ENCODE measurements around the gene RBPJ. TPM values are rescaled to one million over a fixed set of nuclear protein-coding genes. Genes with fewer than 3 reads are reported as not detected.
"Not testable (repeated sequence)": the region's sequence is repeated elsewhere in the genome, so short reads cannot be mapped to it uniquely, and the experiment has no call there.

The RBPJ gene
- polyA plus RNA-seq, 4 donors: 13.0 to 50.6 (median 17.8) TPM

- no peaks in the 10 kb centered on the region for H3K27me3 ChIP-seq (ENCODE audit: control insufficient read depth in 3 of 3, insufficient read depth in 3 of 3, low read length in 3 of 3)
- FAIRE-seq (no peak), DNase-seq (no peak)
- no peak overlapping the region for H3K4me3 ChIP-seq (ENCODE audit: low read depth in 1 of 3, low read length in 3 of 3)
- H3K4me1 ChIP-seq (ENCODE audit: control insufficient read depth in 3 of 3, insufficient read depth in 2 of 3, low read depth in 1 of 3, low read length in 2 of 3): peaks cover 0 to 3% (median 0%) of the 10 kb centered on the region in 3 donors
- no peaks in the 10 kb centered on the region for H3K9me3 ChIP-seq (ENCODE audit: control insufficient read depth in 2 of 2, insufficient read depth in 1 of 2, low read depth in 1 of 2, low read length in 1 of 2)
- peaks cover 0 to 2% (median 0%) of the 10 kb centered on the region in 3 donors for H3K36me3 ChIP-seq (ENCODE audit: control insufficient read depth in 3 of 3, insufficient read depth in 2 of 3, low read depth in 1 of 3, low read length in 3 of 3)
- 89 to 95% (median 94%) methylated on average over 7 of the region's 7 CpGs for WGBS, 3 donors
- H3K27ac ChIP-seq (ENCODE audit: low read depth in 1 of 3, low read length in 2 of 3): no peak overlapping the region
Measured at GRCh38 chr4:26354491-26354890, 33.7 kb downstream of the RBPJ start.

- H3K9me3 ChIP-seq (ENCODE audit: control insufficient read depth in 2 of 2, insufficient read depth in 1 of 2, low read depth in 1 of 2, low read length in 1 of 2): no peaks in the 10 kb centered on the region
- peaks cover 0 to 2% (median 0%) of the 10 kb centered on the region in 3 donors for H3K36me3 ChIP-seq (ENCODE audit: control insufficient read depth in 3 of 3, insufficient read depth in 2 of 3, low read depth in 1 of 3, low read length in 3 of 3)
- no peaks in the 10 kb centered on the region for H3K27me3 ChIP-seq (ENCODE audit: control insufficient read depth in 3 of 3, insufficient read depth in 3 of 3, low read length in 3 of 3)
- peaks cover 0 to 3% (median 0%) of the 10 kb centered on the region in 3 donors for H3K4me1 ChIP-seq (ENCODE audit: control insufficient read depth in 3 of 3, insufficient read depth in 2 of 3, low read depth in 1 of 3, low read length in 2 of 3)
- 28 to 66% (median 45%) methylated on average over 1 of the region's 1 CpG for WGBS, 3 donors
- H3K4me3 ChIP-seq (ENCODE audit: low read depth in 1 of 3, low read length in 3 of 3): no peak overlapping the region
- no peak overlapping the region for H3K27ac ChIP-seq (ENCODE audit: low read depth in 1 of 3, low read length in 2 of 3)
- FAIRE-seq (no peak), DNase-seq (no peak)
Measured at GRCh38 chr4:26355392-26356052, 34.7 kb downstream of the RBPJ start.

- WGBS, 3 donors: 51 to 81% (median 55%) methylated on average over 2 of the region's 2 CpGs
- DNase-seq (no peak), FAIRE-seq (no peak)
- Histone ChIP-seq H3K4me3 (ENCODE audit: low read depth in 1 of 3, low read length in 3 of 3) (no peak overlapping the region), H3K36me3 (ENCODE audit: control insufficient read depth in 3 of 3, insufficient read depth in 2 of 3, low read depth in 1 of 3, low read length in 3 of 3) (peaks cover 0 to 2% (median 0%) of the 10 kb centered on the region in 3 donors), H3K9me3 (ENCODE audit: control insufficient read depth in 2 of 2, insufficient read depth in 1 of 2, low read depth in 1 of 2, low read length in 1 of 2) (no peaks in the 10 kb centered on the region), H3K4me1 (ENCODE audit: control insufficient read depth in 3 of 3, insufficient read depth in 2 of 3, low read depth in 1 of 3, low read length in 2 of 3) (peaks cover 0 to 6% (median 3%) of the 10 kb centered on the region in 3 donors), H3K27me3 (ENCODE audit: control insufficient read depth in 3 of 3, insufficient read depth in 3 of 3, low read length in 3 of 3) (no peaks in the 10 kb centered on the region), H3K27ac (ENCODE audit: low read depth in 1 of 3, low read length in 2 of 3) (no peak overlapping the region)
Measured at GRCh38 chr4:26356081-26356501, 35.3 kb downstream of the RBPJ start.

GRCh38 chr4:26359521-26359920 lies 38.7 kb downstream of the RBPJ start:
- H3K9me3 ChIP-seq (ENCODE audit: control insufficient read depth in 2 of 2, insufficient read depth in 1 of 2, low read depth in 1 of 2, low read length in 1 of 2); H3K36me3 ChIP-seq (ENCODE audit: control insufficient read depth in 3 of 3, insufficient read depth in 2 of 3, low read depth in 1 of 3, low read length in 3 of 3); H3K27me3 ChIP-seq (ENCODE audit: control insufficient read depth in 3 of 3, insufficient read depth in 3 of 3, low read length in 3 of 3); FAIRE-seq; H3K4me1 ChIP-seq (ENCODE audit: control insufficient read depth in 3 of 3, insufficient read depth in 2 of 3, low read depth in 1 of 3, low read length in 2 of 3); DNase-seq; H3K27ac ChIP-seq (ENCODE audit: low read depth in 1 of 3, low read length in 2 of 3): not testable (repeated sequence)
- 53 to 81% (median 68%) methylated on average over 30 to 32 of the region's 32 CpGs for WGBS, 3 donors
- peak overlapping the region in 1 of 3 donors; percentile 26 for H3K4me3 ChIP-seq (ENCODE audit: low read depth in 1 of 3, low read length in 3 of 3)

- no peak overlapping the region for H3K4me3 ChIP-seq (ENCODE audit: low read depth in 1 of 3, low read length in 3 of 3)
- FAIRE-seq (no peak), DNase-seq (no peak)
- peaks cover 0 to 2% (median 0%) of the 10 kb centered on the region in 3 donors for H3K36me3 ChIP-seq (ENCODE audit: control insufficient read depth in 3 of 3, insufficient read depth in 2 of 3, low read depth in 1 of 3, low read length in 3 of 3)
- 92 to 96% (median 94%) methylated on average over 4 of the region's 4 CpGs for WGBS, 3 donors
- no peaks in the 10 kb centered on the region for H3K27me3 ChIP-seq (ENCODE audit: control insufficient read depth in 3 of 3, insufficient read depth in 3 of 3, low read length in 3 of 3)
- H3K27ac ChIP-seq (ENCODE audit: low read depth in 1 of 3, low read length in 2 of 3): no peak overlapping the region
- H3K4me1 ChIP-seq (ENCODE audit: control insufficient read depth in 3 of 3, insufficient read depth in 2 of 3, low read depth in 1 of 3, low read length in 2 of 3): peaks cover 0 to 6% (median 3%) of the 10 kb centered on the region in 3 donors
- no peaks in the 10 kb centered on the region for H3K9me3 ChIP-seq (ENCODE audit: control insufficient read depth in 2 of 2, insufficient read depth in 1 of 2, low read depth in 1 of 2, low read length in 1 of 2)
Measured at GRCh38 chr4:26360273-26360672, 39.5 kb downstream of the RBPJ start.

GRCh38 chr4:26360864-26361263 lies 40.0 kb downstream of the RBPJ start:
- WGBS, 3 donors: 56 to 70% (median 69%) methylated on average over 5 of the region's 5 CpGs
- no peaks in the 10 kb centered on the region for H3K9me3 ChIP-seq (ENCODE audit: control insufficient read depth in 2 of 2, insufficient read depth in 1 of 2, low read depth in 1 of 2, low read length in 1 of 2)
- DNase-seq (no peak), FAIRE-seq (no peak)
- H3K36me3 ChIP-seq (ENCODE audit: control insufficient read depth in 3 of 3, insufficient read depth in 2 of 3, low read depth in 1 of 3, low read length in 3 of 3): peaks cover 0 to 2% (median 0%) of the 10 kb centered on the region in 3 donors
- H3K27me3 ChIP-seq (ENCODE audit: control insufficient read depth in 3 of 3, insufficient read depth in 3 of 3, low read length in 3 of 3): no peaks in the 10 kb centered on the region
- no peak overlapping the region for H3K27ac ChIP-seq (ENCODE audit: low read depth in 1 of 3, low read length in 2 of 3)
- no peak overlapping the region for H3K4me3 ChIP-seq (ENCODE audit: low read depth in 1 of 3, low read length in 3 of 3)
- peaks cover 0 to 6% (median 3%) of the 10 kb centered on the region in 3 donors for H3K4me1 ChIP-seq (ENCODE audit: control insufficient read depth in 3 of 3, insufficient read depth in 2 of 3, low read depth in 1 of 3, low read length in 2 of 3)

GRCh38 chr4:26361297-26361696 lies 40.5 kb downstream of the RBPJ start:
- 12 to 41% (median 26%) methylated on average over 2 of the region's 2 CpGs for WGBS, 3 donors
- Histone ChIP-seq H3K27me3 (ENCODE audit: control insufficient read depth in 3 of 3, insufficient read depth in 3 of 3, low read length in 3 of 3) (no peaks in the 10 kb centered on the region), H3K9me3 (ENCODE audit: control insufficient read depth in 2 of 2, insufficient read depth in 1 of 2, low read depth in 1 of 2, low read length in 1 of 2) (no peaks in the 10 kb centered on the region), H3K27ac (ENCODE audit: low read depth in 1 of 3, low read length in 2 of 3) (no peak overlapping the region), H3K4me3 (ENCODE audit: low read depth in 1 of 3, low read length in 3 of 3) (no peak overlapping the region), H3K4me1 (ENCODE audit: control insufficient read depth in 3 of 3, insufficient read depth in 2 of 3, low read depth in 1 of 3, low read length in 2 of 3) (peaks cover 0 to 3% (median 3%) of the 10 kb centered on the region in 3 donors), H3K36me3 (ENCODE audit: control insufficient read depth in 3 of 3, insufficient read depth in 2 of 3, low read depth in 1 of 3, low read length in 3 of 3) (peaks cover 0 to 3% (median 0%) of the 10 kb centered on the region in 3 donors)
- FAIRE-seq (no peak), DNase-seq (peak; percentile 13 to 32)

GRCh38 chr4:26362745-26363439 lies 42.1 kb downstream of the RBPJ start:
- 84 to 94% (median 92%) methylated on average over 9 of the region's 9 CpGs for WGBS, 3 donors
- H3K9me3 ChIP-seq (ENCODE audit: control insufficient read depth in 2 of 2, insufficient read depth in 1 of 2, low read depth in 1 of 2, low read length in 1 of 2): no peaks in the 10 kb centered on the region
- no peak overlapping the region for H3K4me3 ChIP-seq (ENCODE audit: low read depth in 1 of 3, low read length in 3 of 3)
- no peak overlapping the region for H3K27ac ChIP-seq (ENCODE audit: low read depth in 1 of 3, low read length in 2 of 3)
- H3K36me3 ChIP-seq (ENCODE audit: control insufficient read depth in 3 of 3, insufficient read depth in 2 of 3, low read depth in 1 of 3, low read length in 3 of 3): peaks cover 0 to 12% (median 0%) of the 10 kb centered on the region in 3 donors
- no peaks in the 10 kb centered on the region for H3K27me3 ChIP-seq (ENCODE audit: control insufficient read depth in 3 of 3, insufficient read depth in 3 of 3, low read length in 3 of 3)
- DNase-seq (no peak), FAIRE-seq (no peak)
- H3K4me1 ChIP-seq (ENCODE audit: control insufficient read depth in 3 of 3, insufficient read depth in 2 of 3, low read depth in 1 of 3, low read length in 2 of 3): peaks cover 0 to 3% (median 3%) of the 10 kb centered on the region in 3 donors
